ENCODE results near the gene SIPA1L3.
A peak's percentile ranks its signal among the peaks of the same experiment; 100 is the strongest.
"Not testable (repeated sequence)": the region's sequence is repeated elsewhere in the genome, so short reads cannot be mapped to it uniquely, and the experiment has no call there.

SIPA1L3 gene

DNA sequence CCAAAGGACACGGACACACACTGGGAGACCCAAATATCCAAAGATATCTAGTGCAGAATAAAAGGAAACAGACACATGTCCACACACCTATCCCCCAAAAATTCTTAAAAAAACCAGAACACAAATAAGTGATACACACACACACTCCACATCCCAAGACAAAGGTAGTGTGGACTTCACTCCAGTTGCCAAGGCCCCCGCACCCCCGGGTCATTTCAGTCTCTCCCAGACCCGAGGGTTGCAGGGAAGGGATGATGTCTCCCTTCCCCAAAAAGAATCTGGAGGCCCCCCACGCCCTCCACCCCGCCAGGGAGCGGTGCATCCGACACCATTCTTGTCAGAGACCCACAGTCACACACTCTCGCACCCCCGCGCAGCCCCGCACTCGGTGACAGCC is 316.6 kb downstream of the SIPA1L3 start:
- no peak for DNase-seq

- peak; percentile 69 for DNase-seq
Measured at GRCh38 chr19:38224014-38224862, 317.2 kb downstream of the SIPA1L3 start, which contains the start of gene DPF1. Gene DPF1, minus strand, starts transcription at chr19:38224222. Its CDS starts 80 bp downstream, at chr19:38224142.

DNA sequence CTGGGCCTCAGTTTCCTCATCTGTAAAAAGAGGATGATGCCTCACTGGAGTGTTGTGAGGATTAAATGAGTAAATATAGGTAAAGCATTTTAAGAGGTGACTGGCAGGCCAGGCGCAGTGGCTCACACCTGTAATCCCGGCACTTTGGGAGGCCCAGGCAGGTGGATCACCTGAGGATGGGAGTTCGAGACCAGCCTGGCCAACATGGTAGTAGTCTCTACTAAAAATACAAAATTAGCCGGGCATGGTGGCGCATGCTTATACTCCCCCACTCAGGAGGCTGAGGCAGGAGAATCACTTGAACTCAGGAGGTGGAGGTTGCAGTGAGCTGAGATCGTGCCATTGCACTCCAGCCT is 317.8 kb downstream of the SIPA1L3 start:
- not testable (repeated sequence) for DNase-seq

DNA sequence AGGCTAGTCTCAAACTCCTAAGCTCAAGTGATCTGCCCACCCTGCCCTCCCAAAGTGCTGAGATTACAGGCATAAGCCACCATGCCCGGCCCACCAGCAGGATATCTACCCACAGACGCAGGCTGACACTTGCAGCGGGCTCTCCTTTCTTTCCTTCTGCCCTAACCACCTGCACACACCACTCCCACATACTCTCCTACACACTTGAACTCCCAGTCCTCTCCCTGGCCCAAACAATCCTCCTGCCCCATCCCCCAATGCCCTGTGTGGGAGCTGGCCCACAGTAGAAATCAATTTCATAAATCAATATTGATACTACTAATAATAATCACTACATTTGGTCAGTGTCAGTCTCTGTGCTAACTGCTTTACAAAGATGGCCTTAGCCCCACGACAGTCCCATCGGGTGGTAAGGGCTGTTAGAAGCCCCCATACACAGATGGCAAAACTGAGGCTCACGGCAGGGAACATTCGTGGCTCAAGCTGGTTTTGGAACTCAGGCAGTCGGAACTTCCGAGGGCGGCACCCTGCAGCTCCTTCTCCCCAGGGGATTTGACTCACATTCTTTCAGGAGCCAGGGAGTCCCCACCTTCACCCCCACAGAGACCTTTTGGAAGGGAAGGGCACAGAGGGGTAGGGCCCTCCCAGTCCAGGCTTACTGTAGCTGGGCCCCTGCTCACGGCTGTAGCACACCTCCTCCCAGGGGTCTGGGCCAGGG is 320.4 kb downstream of the SIPA1L3 start:
- DNase-seq, result no peak

- no peak for DNase-seq
Measured at GRCh38 chr19:38228005-38228377, 321.0 kb downstream of the SIPA1L3 start.

GRCh38 chr19:38228491-38229439 is 321.8 kb downstream of the SIPA1L3 start:
- DNase-seq, result no peak

DNA sequence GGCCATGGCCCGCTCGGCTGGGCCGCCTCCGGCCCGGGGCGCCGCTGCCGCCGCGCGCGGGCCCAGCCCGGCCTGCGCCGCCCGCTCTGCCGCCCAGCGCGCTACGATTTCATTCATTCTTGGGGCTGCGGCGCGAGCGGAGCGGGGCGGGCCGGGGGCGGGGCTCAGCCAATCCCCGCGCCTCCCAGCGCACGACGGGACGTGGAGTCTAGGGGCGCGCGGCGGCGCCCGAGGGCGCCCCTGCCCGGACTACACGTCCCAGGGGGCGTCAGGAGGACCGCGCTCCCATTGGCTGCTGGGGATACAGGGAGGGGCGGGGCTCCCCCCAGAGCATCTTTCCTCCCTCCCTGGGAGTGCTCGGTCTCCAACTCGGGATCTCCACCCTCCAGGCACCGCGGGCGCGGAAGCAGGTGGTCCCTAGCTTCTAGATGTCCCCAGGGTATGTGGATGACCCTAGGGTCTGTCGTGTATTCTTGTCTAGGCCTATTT is 322.6 kb downstream of the SIPA1L3 start:
- peak; percentile 87 for DNase-seq

DNA sequence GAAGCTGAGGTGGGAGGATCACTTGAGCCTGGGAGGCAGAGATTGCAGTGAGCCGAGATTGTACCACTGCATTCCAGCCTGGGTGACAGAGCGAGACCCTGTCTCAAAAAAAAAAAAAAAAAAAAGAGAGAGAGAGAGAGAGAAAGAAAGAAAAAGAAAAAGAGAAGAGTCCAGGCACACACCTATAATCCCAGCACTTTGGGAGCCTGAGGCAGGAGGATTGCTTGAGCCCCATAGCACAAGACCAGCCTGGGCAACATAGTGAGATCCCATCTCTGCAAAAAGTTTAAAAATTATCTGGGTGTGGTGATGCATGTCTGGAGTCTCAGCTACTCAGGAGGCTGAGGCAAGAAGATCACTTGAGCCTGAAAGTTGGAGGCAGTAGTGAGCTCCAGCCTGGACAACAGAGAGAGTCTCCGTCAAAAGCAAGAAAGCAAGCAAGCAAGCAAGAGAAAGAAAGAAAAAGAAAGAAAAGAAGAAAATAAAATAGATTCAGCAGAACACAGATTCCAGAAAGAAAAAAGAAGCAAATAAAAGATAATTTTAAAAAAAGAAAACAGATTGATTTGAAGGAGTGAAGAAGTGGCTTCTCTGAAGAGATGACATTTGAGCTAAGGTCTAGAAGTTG is 323.6 kb downstream of the SIPA1L3 start:
- DNase-seq, result not testable (repeated sequence)

- DNase-seq, result no peak
Measured at GRCh38 chr19:38231918-38232317, 324.9 kb downstream of the SIPA1L3 start.

- DNase-seq, result peak; percentile 81
Measured at GRCh38 chr19:38233740-38234251, 326.8 kb downstream of the SIPA1L3 start.

DNA sequence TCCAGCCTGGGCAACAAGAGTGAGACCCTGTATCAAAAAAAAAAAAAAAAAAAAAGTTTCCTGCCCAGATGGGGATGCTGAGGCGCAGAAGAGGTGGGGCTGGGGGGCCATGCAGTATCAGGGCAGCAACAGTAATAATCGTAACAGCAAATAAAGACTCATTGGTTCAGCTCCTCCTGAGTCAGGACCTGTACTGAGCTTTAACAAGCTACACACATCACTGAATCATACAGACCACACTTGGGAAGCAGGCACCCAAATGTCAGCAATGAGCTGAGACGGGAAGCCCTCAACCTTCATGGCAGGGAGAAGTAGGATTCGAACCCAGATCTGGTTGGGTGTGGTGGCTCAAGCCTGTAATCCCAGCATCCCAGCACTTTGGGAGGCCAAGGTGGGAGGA is 327.6 kb downstream of the SIPA1L3 start:
- no peak for DNase-seq

DNA sequence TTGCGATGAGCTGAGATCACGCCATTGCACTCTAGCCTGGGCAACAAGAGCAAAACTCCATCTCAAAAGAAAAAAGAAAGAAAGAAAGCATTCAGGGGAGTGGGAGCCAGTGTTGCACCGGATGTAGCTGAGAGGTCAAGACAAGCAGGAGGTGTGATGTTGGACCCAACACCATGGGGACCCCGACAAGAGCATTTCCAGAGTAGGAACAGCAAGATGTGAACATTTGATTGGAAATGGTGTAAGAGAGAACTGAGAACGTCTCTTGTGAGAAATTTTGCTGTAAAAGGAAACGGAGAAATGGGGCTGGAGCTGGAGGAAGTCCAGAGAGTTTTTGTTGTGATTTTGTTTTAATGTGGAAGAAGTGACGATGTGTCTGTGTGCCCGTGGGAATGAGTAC is 332.8 kb downstream of the SIPA1L3 start:
- no peak for DNase-seq

GRCh38 chr19:38243279-38243673 is 336.3 kb downstream of the SIPA1L3 start:
- no peak for DNase-seq

DNA sequence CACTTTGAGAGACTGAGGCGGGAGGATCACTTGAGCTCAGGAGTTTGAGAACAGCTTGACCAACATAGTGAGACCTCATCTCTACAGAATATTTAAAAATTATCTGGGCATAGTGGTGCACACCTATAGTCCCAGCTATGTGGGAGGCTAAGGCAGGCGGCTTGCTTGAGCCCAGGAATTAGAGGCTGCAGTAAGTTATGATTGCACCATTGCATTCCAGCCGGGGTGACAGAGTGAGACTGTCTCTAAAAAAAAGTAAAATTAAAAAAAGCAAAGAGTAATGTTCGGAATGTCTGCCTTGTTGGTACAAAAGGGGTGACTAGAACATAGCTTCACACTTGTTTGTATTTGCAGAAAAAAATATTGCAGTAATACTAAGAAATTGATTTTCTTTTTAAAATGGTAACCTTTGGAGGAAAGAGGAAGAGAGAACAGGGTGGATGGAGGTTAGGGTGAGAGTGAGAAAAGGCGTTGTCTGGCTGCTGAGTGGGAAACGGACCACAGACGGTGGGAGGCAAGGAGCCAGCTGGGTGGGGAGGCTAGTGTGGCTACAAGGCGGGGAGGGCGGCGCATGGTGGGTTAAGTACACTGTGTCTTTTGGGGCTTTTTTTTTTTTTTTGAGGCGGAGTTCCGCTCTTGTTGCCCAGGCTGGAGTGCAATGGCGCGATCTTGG is 339.0 kb downstream of the SIPA1L3 start:
- DNase-seq, result peak; percentile 56

GRCh38 chr19:38247126-38247525 is 340.1 kb downstream of the SIPA1L3 start:
- no peak for DNase-seq

- no peak for DNase-seq
Measured at GRCh38 chr19:38247734-38248268, 340.8 kb downstream of the SIPA1L3 start.

- DNase-seq, result no peak
Measured at GRCh38 chr19:38248421-38248820, 341.4 kb downstream of the SIPA1L3 start.

DNA sequence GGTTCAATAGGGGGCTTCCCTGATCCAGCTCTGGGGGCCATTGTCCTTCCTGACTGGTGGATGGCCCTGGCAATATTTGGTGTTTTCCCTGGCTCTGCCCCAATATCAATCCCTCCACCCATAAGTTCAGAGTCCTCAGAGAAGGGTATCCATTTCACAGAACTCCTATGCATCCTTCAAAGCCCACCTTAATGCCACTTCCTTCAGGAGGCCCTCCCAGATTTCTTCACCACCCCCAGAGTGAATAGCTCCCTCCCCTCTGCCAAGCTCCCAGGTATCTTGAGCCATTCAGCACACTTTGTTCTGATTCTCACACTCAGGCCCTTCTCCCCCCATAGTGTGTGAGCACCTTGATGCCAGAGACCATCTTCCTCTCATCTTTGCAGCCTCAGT is 343.4 kb downstream of the SIPA1L3 start:
- DNase-seq, result no peak

- no peak for DNase-seq
Measured at GRCh38 chr19:38250821-38251563, 344.0 kb downstream of the SIPA1L3 start.

DNA sequence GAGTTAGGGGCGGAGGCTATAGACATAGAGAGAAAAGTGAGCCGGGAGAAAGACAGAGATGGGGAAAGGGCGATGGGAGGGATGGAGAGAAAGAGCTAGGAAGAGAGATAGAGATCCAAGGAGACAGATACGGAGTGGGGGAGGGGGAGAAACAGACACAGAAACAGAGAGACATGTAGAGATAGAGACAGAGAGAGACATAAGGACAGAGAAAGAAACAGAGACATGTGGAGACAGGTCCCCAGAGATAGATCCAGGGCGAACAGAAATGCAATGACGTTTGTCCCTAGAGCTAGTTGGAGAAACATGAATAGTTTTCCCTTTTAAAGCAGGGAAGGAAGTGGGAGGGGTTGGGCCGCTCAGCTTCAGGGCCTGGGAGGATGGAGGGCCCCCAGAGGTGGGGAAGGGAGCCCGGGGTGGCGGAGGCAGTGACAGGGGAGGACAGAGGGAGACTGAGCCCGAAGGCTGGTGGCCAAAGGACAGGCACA is 344.6 kb downstream of the SIPA1L3 start:
- DNase-seq, result no peak

Data from hematopoietic multipotent progenitor cell treated with erythropoietin and hydrocortisone succinate and interleukin-3 and kit ligand, for 8 days (in vitro differentiated cells).